Tibial nerve (tissue), 3 donors: ENCODE results near the gene GABRB1.

Experiments used
- POLR2A ChIP-seq, 2 donors: fragments of 450-650 bp; IDR thresholded peaks; one replicate each; pipeline ENCODE4 v1.6.1; 2017; ENCODE audit warnings: antibody characterized with exemption in 2 of 2, mild to moderate bottlenecking in 2 of 2, moderate library complexity in 2 of 2
- TF ChIP-seq, protein P1 (sequence below), 5 experiments: fragments of 200-600 bp in 3 of 5; fragments of 450-650 bp in 2 of 5; sonication (generic) in 3 of 5; IDR thresholded peaks; one replicate each; pipeline ENCODE4 v1.5.1; 2016 to 2019; ENCODE audit warnings: antibody characterized with exemption in 5 of 5, mild to moderate bottlenecking in 3 of 5, moderate library complexity in 2 of 5

DNA sequence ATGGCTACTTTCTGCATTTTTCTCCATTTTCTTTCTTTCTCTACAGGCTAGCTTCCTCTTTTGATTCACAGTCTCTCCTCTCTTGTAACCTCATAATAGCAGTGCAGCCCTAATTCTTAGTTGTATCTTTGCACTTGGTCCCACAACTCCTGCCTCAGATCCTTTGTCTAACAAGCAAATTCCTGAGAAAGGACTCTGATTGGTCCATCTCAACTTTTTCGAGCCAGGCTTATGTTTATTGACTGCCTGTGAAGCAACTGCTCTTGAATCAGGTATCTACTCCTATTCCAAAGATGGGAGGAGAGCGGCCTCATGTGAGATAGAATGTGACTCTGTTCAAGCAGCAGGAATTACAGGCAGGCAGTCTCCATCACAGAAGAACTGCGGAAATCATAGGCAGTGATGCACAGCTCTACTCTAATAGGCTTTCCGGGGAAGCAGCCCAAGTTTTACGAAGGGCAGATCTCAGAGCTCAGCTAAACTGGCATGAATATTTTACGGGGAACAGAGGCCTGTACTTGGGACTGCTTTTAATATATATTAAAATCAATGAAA, 123.5 kb downstream of the GABRB1 start:
- TF ChIP-seq, protein P1, sequence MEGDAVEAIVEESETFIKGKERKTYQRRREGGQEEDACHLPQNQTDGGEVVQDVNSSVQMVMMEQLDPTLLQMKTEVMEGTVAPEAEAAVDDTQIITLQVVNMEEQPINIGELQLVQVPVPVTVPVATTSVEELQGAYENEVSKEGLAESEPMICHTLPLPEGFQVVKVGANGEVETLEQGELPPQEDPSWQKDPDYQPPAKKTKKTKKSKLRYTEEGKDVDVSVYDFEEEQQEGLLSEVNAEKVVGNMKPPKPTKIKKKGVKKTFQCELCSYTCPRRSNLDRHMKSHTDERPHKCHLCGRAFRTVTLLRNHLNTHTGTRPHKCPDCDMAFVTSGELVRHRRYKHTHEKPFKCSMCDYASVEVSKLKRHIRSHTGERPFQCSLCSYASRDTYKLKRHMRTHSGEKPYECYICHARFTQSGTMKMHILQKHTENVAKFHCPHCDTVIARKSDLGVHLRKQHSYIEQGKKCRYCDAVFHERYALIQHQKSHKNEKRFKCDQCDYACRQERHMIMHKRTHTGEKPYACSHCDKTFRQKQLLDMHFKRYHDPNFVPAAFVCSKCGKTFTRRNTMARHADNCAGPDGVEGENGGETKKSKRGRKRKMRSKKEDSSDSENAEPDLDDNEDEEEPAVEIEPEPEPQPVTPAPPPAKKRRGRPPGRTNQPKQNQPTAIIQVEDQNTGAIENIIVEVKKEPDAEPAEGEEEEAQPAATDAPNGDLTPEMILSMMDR (IDR thresholded peaks at IDR 0.05) = no peak
- TF ChIP-seq POLR2A (IDR thresholded peaks at IDR 0.05) = no peak
